AG09309 (cell line): Measurements from ENCODE around the gene RPL41.

Source experiments
- DNase-seq: peaks from one replicate; pipeline ENCODE4 v3.0.0-alpha.2; 2010; ENCODE audit warnings: low read depth
- H3K4me3 ChIP-seq: 2 replicates; pipeline ENCODE4 v1.5.1; 2011; ENCODE audit warnings: mild to moderate bottlenecking, low read depth, low read length, moderate library complexity; ENCODE audit not compliant: control insufficient read depth
- CTCF ChIP-seq: IDR thresholded peaks from 2 replicates; pipeline ENCODE4 v1.5.1; 2011; ENCODE audit warnings: mild to moderate bottlenecking, low read depth, low read length, inconsistent platforms; ENCODE audit not compliant: insufficient read depth, control insufficient read depth; ENCODE audit errors: missing control alignments

RPL41 gene

GRCh38 chr12:56103066-56103711, 13.2 kb upstream of the RPL41 start:
- DNase-seq, result no peak
- H3K4me3 ChIP-seq, result peak overlapping the region; percentile 95; the same call in 1 of the 2 replicates
- TF ChIP-seq CTCF, result no peak

- peak overlapping the region; percentile 95 for H3K4me3 ChIP-seq
- DNase-seq, result no peak
- no peak for TF ChIP-seq CTCF
Measured at GRCh38 chr12:56103823-56104108, 12.7 kb upstream of the RPL41 start.

- DNase-seq, result peak; percentile 90
- TF ChIP-seq CTCF, result no peak
- H3K4me3 ChIP-seq, result peak within 1 kb of the TSS; percentile 95
Measured at GRCh38 chr12:56104109-56104814, 12.2 kb upstream of the RPL41 start, which contains the start of gene PA2G4. Gene PA2G4 (plus strand): TSS chr12:56104559. CDS start chr12:56104738, 179 bp downstream.

- no peak for TF ChIP-seq CTCF
- peak overlapping the region; percentile 95 for H3K4me3 ChIP-seq
- DNase-seq, result no peak
Measured at GRCh38 chr12:56104815-56105608, 11.4 kb upstream of the RPL41 start.

GRCh38 chr12:56105609-56105902, 10.9 kb upstream of the RPL41 start:
- TF ChIP-seq CTCF, result no peak
- peak overlapping the region; percentile 95 for H3K4me3 ChIP-seq
- DNase-seq, result no peak

- no peak for DNase-seq
- no peak for TF ChIP-seq CTCF
- no peak overlapping the region for H3K4me3 ChIP-seq
Measured at GRCh38 chr12:56107242-56107641, 9.2 kb upstream of the RPL41 start.
